Measurements from ENCODE around the gene DDX39A.
A peak's percentile ranks its signal among the peaks of the same experiment; 100 is the strongest.
"Not testable (repeated sequence)": the region's sequence is repeated elsewhere in the genome, so short reads cannot be mapped to it uniquely, and the experiment has no call there.

The DDX39A gene

GRCh38 chr19:14407605-14408484, 11.3 kb downstream of the DDX39A start:
- no peak for DNase-seq

GRCh38 chr19:14406645-14407401, 12.3 kb downstream of the DDX39A start:
- no peak for DNase-seq

- DNase-seq = peak; percentile 88
Observed at GRCh38 chr19:14405758-14406644, 13.1 kb downstream of the DDX39A start.

- DNase-seq = no peak
Observed at GRCh38 chr19:14405380-14405757, 13.8 kb downstream of the DDX39A start.

- DNase-seq = peak; percentile 98
Observed at GRCh38 chr19:14404312-14404711, 14.8 kb downstream of the DDX39A start.

GRCh38 chr19:14403145-14403930, 15.8 kb downstream of the DDX39A start:
- DNase-seq = not testable (repeated sequence)

- DNase-seq = no peak
Observed at GRCh38 chr19:14402332-14403144, 16.6 kb downstream of the DDX39A start.

- no peak for DNase-seq
Observed at GRCh38 chr19:14401468-14402195, 17.5 kb downstream of the DDX39A start.

- no peak for DNase-seq
Observed at GRCh38 chr19:14400951-14401431, 18.1 kb downstream of the DDX39A start.

- not testable (repeated sequence) for DNase-seq
Observed at GRCh38 chr19:14397168-14397567, 22.0 kb downstream of the DDX39A start.

- DNase-seq = not testable (repeated sequence)
Observed at GRCh38 chr19:14396730-14397129, 22.4 kb downstream of the DDX39A start.

GRCh38 chr19:14395710-14396336, 23.3 kb downstream of the DDX39A start:
- no peak for DNase-seq

GRCh38 chr19:14395262-14395661, 23.9 kb downstream of the DDX39A start:
- no peak for DNase-seq

- no peak for DNase-seq
Observed at GRCh38 chr19:14394167-14394566, 25.0 kb downstream of the DDX39A start.

GRCh38 chr19:14393329-14393728, 25.8 kb downstream of the DDX39A start:
- no peak for DNase-seq

- no peak for DNase-seq
Observed at GRCh38 chr19:14391156-14391821, 27.9 kb downstream of the DDX39A start.

- no peak for DNase-seq
Observed at GRCh38 chr19:14390548-14390947, 28.6 kb downstream of the DDX39A start.

- no peak for DNase-seq
Observed at GRCh38 chr19:14385492-14385891, 33.6 kb downstream of the DDX39A start.
